WTC11 (cell line): ENCODE data around the gene ABCC11.

Experiments used
- SMAD3 ChIP-seq: sonication (generic); formaldehyde crosslinking; IDR thresholded peaks from 2 replicates; pipeline ENCODE4 v1.8.0; 2022; ENCODE audit warnings: missing genetic modification reagents, mild to moderate bottlenecking, borderline replicate concordance
- ZNF423 ChIP-seq: fragments of 250-450 bp; sonication (Bioruptor Pico); IDR thresholded peaks from 2 replicates; pipeline ENCODE4 v2.1.2; 2022; ENCODE audit warnings: mild to moderate bottlenecking, moderate library complexity
- TF ChIP-seq, protein P1 (sequence below): fragments of 200-600 bp; IDR thresholded peaks from 2 replicates; pipeline ENCODE4 v1.8.0; 2022; ENCODE audit warnings: antibody characterized with exemption
- TF ChIP-seq, protein P2 (sequence below): sonication (generic); formaldehyde crosslinking; IDR thresholded peaks from 2 replicates; pipeline ENCODE4 v1.8.0; 2022; ENCODE audit warnings: mild to moderate bottlenecking, missing genetic modification reagents

DNA sequence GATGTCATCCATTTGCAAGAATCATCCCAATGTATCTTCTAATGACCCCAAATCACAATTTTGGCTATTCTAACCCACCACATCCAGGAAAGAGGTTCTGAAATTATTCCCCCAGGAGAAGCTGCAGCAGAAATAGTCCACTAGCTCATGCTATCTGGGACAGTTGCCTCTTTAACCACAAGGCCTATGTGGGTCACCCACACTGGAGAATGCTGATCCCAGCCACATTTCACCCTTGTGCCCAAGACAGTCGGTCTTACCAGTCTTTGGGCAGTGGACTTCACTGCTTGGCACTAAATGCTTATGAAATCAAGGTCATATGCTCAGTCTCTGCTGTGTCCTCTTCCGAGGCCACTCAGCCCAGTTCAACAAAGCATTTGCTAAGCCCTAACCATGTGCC, 118.6 kb downstream of the ABCC11 start:
- TF ChIP-seq SMAD3 = no peak
- TF ChIP-seq, protein P1, sequence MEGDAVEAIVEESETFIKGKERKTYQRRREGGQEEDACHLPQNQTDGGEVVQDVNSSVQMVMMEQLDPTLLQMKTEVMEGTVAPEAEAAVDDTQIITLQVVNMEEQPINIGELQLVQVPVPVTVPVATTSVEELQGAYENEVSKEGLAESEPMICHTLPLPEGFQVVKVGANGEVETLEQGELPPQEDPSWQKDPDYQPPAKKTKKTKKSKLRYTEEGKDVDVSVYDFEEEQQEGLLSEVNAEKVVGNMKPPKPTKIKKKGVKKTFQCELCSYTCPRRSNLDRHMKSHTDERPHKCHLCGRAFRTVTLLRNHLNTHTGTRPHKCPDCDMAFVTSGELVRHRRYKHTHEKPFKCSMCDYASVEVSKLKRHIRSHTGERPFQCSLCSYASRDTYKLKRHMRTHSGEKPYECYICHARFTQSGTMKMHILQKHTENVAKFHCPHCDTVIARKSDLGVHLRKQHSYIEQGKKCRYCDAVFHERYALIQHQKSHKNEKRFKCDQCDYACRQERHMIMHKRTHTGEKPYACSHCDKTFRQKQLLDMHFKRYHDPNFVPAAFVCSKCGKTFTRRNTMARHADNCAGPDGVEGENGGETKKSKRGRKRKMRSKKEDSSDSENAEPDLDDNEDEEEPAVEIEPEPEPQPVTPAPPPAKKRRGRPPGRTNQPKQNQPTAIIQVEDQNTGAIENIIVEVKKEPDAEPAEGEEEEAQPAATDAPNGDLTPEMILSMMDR = no peak
- no peak for TF ChIP-seq ZNF423 (CRISPR knock-in tag)
- TF ChIP-seq, protein P2, sequence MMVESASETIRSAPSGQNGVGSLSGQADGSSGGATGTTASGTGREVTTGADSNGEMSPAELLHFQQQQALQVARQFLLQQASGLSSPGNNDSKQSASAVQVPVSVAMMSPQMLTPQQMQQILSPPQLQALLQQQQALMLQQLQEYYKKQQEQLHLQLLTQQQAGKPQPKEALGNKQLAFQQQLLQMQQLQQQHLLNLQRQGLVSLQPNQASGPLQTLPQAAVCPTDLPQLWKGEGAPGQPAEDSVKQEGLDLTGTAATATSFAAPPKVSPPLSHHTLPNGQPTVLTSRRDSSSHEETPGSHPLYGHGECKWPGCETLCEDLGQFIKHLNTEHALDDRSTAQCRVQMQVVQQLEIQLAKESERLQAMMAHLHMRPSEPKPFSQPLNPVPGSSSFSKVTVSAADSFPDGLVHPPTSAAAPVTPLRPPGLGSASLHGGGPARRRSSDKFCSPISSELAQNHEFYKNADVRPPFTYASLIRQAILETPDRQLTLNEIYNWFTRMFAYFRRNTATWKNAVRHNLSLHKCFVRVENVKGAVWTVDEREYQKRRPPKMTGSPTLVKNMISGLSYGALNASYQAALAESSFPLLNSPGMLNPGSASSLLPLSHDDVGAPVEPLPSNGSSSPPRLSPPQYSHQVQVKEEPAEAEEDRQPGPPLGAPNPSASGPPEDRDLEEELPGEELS (CRISPR knock-in tag) = no peak
